GM19240 (cell line): Measurements from ENCODE around the gene ZNF532.
"Not testable (repeated sequence)": the region's sequence is repeated elsewhere in the genome, so short reads cannot be mapped to it uniquely, and the experiment has no call there.

Experiments used
- DNase-seq: peaks from one replicate; pipeline ENCODE4 v3.0.0; 2011; ENCODE audit warnings: low spot score; ENCODE audit not compliant: insufficient read length

ZNF532 gene

GRCh38 chr18:59005262-59005661 is 140.6 kb downstream of the ZNF532 start:
- DNase-seq = no peak

- DNase-seq = no peak
These were observed 141.9 kb downstream of the ZNF532 start for GRCh38 chr18:59006461-59007067.

- DNase-seq = no peak
These were observed 143.8 kb downstream of the ZNF532 start for GRCh38 chr18:59008302-59008974.

GRCh38 chr18:59009846-59010245 is 145.2 kb downstream of the ZNF532 start:
- DNase-seq = no peak

GRCh38 chr18:59011289-59011688 is 146.6 kb downstream of the ZNF532 start:
- DNase-seq = no peak

- no peak for DNase-seq
These were observed 147.1 kb downstream of the ZNF532 start for GRCh38 chr18:59011786-59012185.

GRCh38 chr18:59012815-59013705 is 148.4 kb downstream of the ZNF532 start:
- no peak for DNase-seq

- no peak for DNase-seq
These were observed 149.1 kb downstream of the ZNF532 start for GRCh38 chr18:59013744-59014143.

GRCh38 chr18:59015531-59016152 is 151.0 kb downstream of the ZNF532 start:
- no peak for DNase-seq

- DNase-seq = no peak
These were observed 156.8 kb downstream of the ZNF532 start for GRCh38 chr18:59021500-59021899.

GRCh38 chr18:59022167-59022945 is 157.7 kb downstream of the ZNF532 start:
- DNase-seq = no peak

- no peak for DNase-seq
These were observed 160.2 kb downstream of the ZNF532 start for GRCh38 chr18:59024829-59025228.

- not testable (repeated sequence) for DNase-seq
These were observed 160.9 kb downstream of the ZNF532 start for GRCh38 chr18:59025532-59025931.

GRCh38 chr18:59026364-59026763 is 161.7 kb downstream of the ZNF532 start:
- DNase-seq = no peak

- DNase-seq = no peak
These were observed 162.2 kb downstream of the ZNF532 start for GRCh38 chr18:59026831-59027410.

- DNase-seq = no peak
These were observed 165.2 kb downstream of the ZNF532 start for GRCh38 chr18:59029663-59030429.

GRCh38 chr18:59032308-59032707 is 167.6 kb downstream of the ZNF532 start:
- DNase-seq = no peak

GRCh38 chr18:59033359-59033758 is 168.7 kb downstream of the ZNF532 start:
- DNase-seq = no peak

- no peak for DNase-seq
These were observed 169.3 kb downstream of the ZNF532 start for GRCh38 chr18:59033974-59034373.

- DNase-seq = no peak
These were observed 170.9 kb downstream of the ZNF532 start for GRCh38 chr18:59035591-59035990.
